Peyer's patch (tissue), 4 donors: ENCODE measurements around the gene ALPL.

Experiments used
- POLR2A ChIP-seq, 2 donors: fragments of 450-650 bp; IDR thresholded peaks; one replicate each; pipeline ENCODE4 v1.5.1; 2017; ENCODE audit warnings: antibody characterized with exemption in 2 of 2, mild to moderate bottlenecking in 2 of 2, moderate library complexity in 2 of 2
- TF ChIP-seq, protein P1 (sequence below), 6 experiments: fragments of 450-650 bp in 4 of 6; fragments of 200-600 bp in 2 of 6; sonication (generic) in 1 of 6; IDR thresholded peaks; one replicate each; pipeline ENCODE4 v1.5.1; 2017 to 2019; ENCODE audit warnings: antibody characterized with exemption in 6 of 6, mild to moderate bottlenecking in 3 of 6, moderate library complexity in 1 of 6

- TF ChIP-seq, protein P1, sequence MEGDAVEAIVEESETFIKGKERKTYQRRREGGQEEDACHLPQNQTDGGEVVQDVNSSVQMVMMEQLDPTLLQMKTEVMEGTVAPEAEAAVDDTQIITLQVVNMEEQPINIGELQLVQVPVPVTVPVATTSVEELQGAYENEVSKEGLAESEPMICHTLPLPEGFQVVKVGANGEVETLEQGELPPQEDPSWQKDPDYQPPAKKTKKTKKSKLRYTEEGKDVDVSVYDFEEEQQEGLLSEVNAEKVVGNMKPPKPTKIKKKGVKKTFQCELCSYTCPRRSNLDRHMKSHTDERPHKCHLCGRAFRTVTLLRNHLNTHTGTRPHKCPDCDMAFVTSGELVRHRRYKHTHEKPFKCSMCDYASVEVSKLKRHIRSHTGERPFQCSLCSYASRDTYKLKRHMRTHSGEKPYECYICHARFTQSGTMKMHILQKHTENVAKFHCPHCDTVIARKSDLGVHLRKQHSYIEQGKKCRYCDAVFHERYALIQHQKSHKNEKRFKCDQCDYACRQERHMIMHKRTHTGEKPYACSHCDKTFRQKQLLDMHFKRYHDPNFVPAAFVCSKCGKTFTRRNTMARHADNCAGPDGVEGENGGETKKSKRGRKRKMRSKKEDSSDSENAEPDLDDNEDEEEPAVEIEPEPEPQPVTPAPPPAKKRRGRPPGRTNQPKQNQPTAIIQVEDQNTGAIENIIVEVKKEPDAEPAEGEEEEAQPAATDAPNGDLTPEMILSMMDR (IDR thresholded peaks at IDR 0.05) = no peak
- TF ChIP-seq POLR2A (IDR thresholded peaks at IDR 0.05) = no peak
Measured at GRCh38 chr1:21603177-21604138, 94.2 kb downstream of the ALPL start.
